22Rv1 (cell line): ENCODE measurements around the gene OS9.

Experiments used
- CTCF ChIP-seq: fragments of 450-650 bp; IDR thresholded peaks from 2 replicates; pipeline ENCODE4 v1.5.1; 2017; ENCODE audit warnings: mild to moderate bottlenecking
- ZFX ChIP-seq: fragments of 450-650 bp; IDR thresholded peaks from 2 replicates; pipeline ENCODE4 v1.6.1; 2017; ENCODE audit warnings: antibody characterized with exemption, borderline replicate concordance

- TF ChIP-seq CTCF: peak; percentile 82
- TF ChIP-seq ZFX: no peak
Measured at GRCh38 chr12:57726151-57726883, 32.4 kb downstream of the OS9 start.
